ENCODE data around the gene GPHN. TPM values are rescaled to one million over a fixed set of nuclear protein-coding genes. Genes with fewer than 3 reads are reported as not detected.

GPHN gene
- total RNA-seq, 4 donors from 2014 or later, result 9.1 to 21.1 (median 15.9) TPM

DNA sequence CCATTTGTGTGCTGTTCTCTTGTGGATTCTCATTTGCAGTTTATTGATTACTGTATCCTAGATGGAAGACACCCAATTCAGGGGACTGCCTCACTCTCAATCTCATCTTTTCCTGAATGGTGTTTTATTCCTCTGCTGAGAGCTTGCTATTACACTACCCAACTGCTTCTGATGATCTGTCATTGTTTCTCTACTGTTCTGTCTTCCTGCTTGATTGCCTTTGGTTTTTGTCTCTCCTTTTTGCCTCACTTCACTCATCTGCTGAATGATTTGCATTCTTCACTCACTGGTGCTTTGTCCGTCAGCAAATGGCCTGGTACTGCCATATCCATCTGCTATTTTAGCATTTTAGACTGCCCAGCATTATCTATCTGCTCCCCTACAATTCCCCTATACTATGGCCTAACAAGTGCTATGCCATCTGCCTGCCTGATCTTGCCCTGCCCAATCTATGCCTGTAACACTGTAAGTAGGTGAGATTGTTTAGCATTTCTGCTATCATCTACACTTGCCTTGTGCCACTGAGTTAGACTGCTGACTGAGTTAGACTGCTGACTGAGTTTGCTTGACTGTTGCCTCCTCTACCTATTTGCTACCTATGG lies 335.1 kb downstream of the GPHN start:
- no peaks in the 10 kb centered on the region for H3K27me3 ChIP-seq
- TF ChIP-seq EP300 (IDR thresholded peaks at IDR 0.05), result no peak
- no peak for TF ChIP-seq POLR2A (IDR thresholded peaks at IDR 0.05; ENCODE audit: low read depth)
- TF ChIP-seq, protein P1, sequence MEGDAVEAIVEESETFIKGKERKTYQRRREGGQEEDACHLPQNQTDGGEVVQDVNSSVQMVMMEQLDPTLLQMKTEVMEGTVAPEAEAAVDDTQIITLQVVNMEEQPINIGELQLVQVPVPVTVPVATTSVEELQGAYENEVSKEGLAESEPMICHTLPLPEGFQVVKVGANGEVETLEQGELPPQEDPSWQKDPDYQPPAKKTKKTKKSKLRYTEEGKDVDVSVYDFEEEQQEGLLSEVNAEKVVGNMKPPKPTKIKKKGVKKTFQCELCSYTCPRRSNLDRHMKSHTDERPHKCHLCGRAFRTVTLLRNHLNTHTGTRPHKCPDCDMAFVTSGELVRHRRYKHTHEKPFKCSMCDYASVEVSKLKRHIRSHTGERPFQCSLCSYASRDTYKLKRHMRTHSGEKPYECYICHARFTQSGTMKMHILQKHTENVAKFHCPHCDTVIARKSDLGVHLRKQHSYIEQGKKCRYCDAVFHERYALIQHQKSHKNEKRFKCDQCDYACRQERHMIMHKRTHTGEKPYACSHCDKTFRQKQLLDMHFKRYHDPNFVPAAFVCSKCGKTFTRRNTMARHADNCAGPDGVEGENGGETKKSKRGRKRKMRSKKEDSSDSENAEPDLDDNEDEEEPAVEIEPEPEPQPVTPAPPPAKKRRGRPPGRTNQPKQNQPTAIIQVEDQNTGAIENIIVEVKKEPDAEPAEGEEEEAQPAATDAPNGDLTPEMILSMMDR (IDR thresholded peaks at IDR 0.05), result no peak
- TF ChIP-seq POLR2AphosphoS5 (IDR thresholded peaks at IDR 0.05), result no peak
- H3K9me3 ChIP-seq, result no peaks in the 10 kb centered on the region
- no peak for DNase-seq (ENCODE audit: extremely low spot score)
- H3K36me3 ChIP-seq, result no peaks in the 10 kb centered on the region
- no peak overlapping the region for H3K4me3 ChIP-seq
- H3K4me1 ChIP-seq, result no peaks in the 10 kb centered on the region
- WGBS, result 95% methylated on average over 1 of the region's 1 CpG
- intact Hi-C loops (cut with DNase I), result no loop called here
- H3K27ac ChIP-seq (replicated peaks in 1 of 4), result no peak overlapping the region

DNA sequence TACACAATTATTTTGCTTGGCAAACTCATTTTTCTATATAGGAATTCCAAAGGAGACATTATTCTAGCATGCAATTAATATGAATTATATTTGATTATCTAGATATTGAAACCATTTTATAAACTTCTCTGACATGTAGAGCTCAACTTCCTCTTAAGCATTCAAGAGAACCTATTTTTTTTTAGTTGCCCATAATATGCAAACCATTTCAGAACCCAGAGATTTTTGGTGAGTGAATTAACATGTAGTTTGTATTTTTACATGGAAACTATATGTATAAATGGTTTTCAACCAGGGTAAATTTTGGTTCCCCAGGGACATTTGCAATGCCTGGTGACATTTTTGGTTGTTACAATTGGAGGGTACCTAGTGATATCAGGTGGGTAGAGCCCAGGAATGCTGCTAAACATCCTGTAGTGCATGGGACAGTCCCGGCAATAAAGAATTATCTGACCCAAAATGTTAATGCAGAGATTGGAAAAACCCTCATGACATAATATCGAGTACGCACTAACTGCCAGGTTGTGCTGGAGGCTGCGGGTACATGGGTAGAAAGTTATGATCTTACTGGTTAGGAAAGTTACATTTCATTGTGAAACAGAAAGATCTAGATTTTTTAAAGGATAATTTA lies 342.4 kb downstream of the GPHN start:
- no peaks in the 10 kb centered on the region for H3K9me3 ChIP-seq
- H3K27ac ChIP-seq (replicated peaks in 1 of 4), result no peak overlapping the region
- H3K4me1 ChIP-seq, result no peaks in the 10 kb centered on the region
- intact Hi-C loops (cut with DNase I), result no loop called here
- no peak for DNase-seq (ENCODE audit: extremely low spot score)
- TF ChIP-seq, protein P1 (IDR thresholded peaks at IDR 0.05), result no peak
- TF ChIP-seq POLR2AphosphoS5 (IDR thresholded peaks at IDR 0.05) (no peak), EP300 (IDR thresholded peaks at IDR 0.05) (no peak), POLR2A (IDR thresholded peaks at IDR 0.05; ENCODE audit: low read depth) (no peak)
- H3K27me3 ChIP-seq, result no peaks in the 10 kb centered on the region
- H3K4me3 ChIP-seq, result no peak overlapping the region
- no peaks in the 10 kb centered on the region for H3K36me3 ChIP-seq
- WGBS, result 98% methylated on average over 4 of the region's 4 CpGs

DNA sequence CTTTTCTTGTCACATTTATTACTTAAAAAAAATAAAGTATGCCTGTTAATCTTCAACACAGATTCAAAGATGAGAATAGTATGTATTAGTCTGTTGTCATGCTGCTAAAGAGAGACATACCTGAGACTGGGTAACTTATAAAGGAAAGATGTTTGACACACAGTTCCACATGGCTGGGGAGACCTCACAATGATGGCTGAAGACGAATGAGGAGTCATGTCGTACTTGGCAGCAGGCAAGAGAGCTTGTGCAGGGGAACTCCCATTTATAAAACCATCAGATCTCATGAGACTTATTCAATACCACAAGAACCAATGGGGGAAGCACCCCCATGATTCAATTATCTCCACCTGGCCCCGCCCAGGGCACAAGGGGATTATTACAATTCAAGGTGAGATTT lies 345.4 kb downstream of the GPHN start:
- intact Hi-C loops (cut with DNase I), result no loop called here

DNA sequence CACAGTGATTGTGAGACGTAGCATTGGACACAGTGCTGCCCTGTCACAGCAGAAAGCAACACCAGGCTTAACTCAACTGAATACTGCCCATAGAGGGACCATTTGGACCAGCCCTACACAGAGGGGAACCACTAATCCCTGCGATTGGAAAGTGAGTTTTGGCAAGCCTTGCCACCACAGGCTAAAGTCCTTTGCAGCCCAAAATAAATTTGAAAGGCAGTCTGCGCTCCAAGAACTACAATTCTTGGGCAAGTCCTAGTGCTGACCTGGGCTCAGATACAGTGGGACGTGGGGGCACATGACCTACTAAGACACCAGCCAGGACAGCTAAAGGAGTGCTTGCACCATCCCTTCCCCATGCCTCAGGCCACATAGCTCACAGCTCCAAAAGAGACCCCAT lies 349.9 kb downstream of the GPHN start:
- DNase-seq (ENCODE audit: extremely low spot score), result no peak
- TF ChIP-seq, protein P1 (IDR thresholded peaks at IDR 0.05), result no peak
- TF ChIP-seq POLR2A (IDR thresholded peaks at IDR 0.05; ENCODE audit: low read depth), result no peak
- no peak for TF ChIP-seq EP300 (IDR thresholded peaks at IDR 0.05)
- no peak for TF ChIP-seq POLR2AphosphoS5 (IDR thresholded peaks at IDR 0.05)
- Histone ChIP-seq H3K27me3 (no peaks in the 10 kb centered on the region), H3K4me1 (no peaks in the 10 kb centered on the region), H3K36me3 (no peaks in the 10 kb centered on the region), H3K4me3 (no peak overlapping the region), H3K9me3 (no peaks in the 10 kb centered on the region), H3K27ac (replicated peaks in 1 of 4) (no peak overlapping the region)
- intact Hi-C loops (cut with DNase I), result no loop called here
- 98% methylated on average over 4 of the region's 4 CpGs for WGBS

More for the DNA sequence above, 345.4 kb downstream of the GPHN start:
- Histone ChIP-seq H3K4me3 (no peak overlapping the region), H3K36me3 (no peaks in the 10 kb centered on the region), H3K27ac (replicated peaks in 1 of 4) (no peak overlapping the region), H3K27me3 (no peaks in the 10 kb centered on the region), H3K9me3 (no peaks in the 10 kb centered on the region), H3K4me1 (no peaks in the 10 kb centered on the region)
- TF ChIP-seq, protein P1 (IDR thresholded peaks at IDR 0.05), result no peak
- TF ChIP-seq POLR2AphosphoS5 (IDR thresholded peaks at IDR 0.05), result no peak
- no peak for TF ChIP-seq POLR2A (IDR thresholded peaks at IDR 0.05; ENCODE audit: low read depth)
- TF ChIP-seq EP300 (IDR thresholded peaks at IDR 0.05), result no peak
- WGBS, result 92% methylated on average over 3 of the region's 3 CpGs
- DNase-seq (ENCODE audit: extremely low spot score), result no peak

Measured in esophagus muscularis mucosa (tissue), 4 donors.